Uterus (tissue), 4 donors: ENCODE data around the gene CBLB. TPM values are rescaled to one million over a fixed set of nuclear protein-coding genes. Genes with fewer than 3 reads are reported as not detected.

ENCODE experiments used
- DNase-seq, 2 donors: peaks; one replicate each; pipeline ENCODE4 v3.0.0-alpha.2; 2019 to 2020
- H3K27ac ChIP-seq, 2 donors: fragments of 200-600 bp; sonication (generic); 1 replicate in 1 of 2; 2 replicates in 1 of 2; pipeline ENCODE4 v1.5.1; 2016 to 2018
- H3K27me3 ChIP-seq, 2 donors: fragments of 200-600 bp; sonication (generic); one replicate each; pipeline ENCODE4 v1.5.1; 2018 to 2019; ENCODE audit warnings: control low read depth in 1 of 2
- H3K36me3 ChIP-seq, 2 donors: fragments of 200-600 bp; sonication (generic); one replicate each; pipeline ENCODE4 v1.5.1; 2019; ENCODE audit warnings: control low read depth in 1 of 2
- H3K4me1 ChIP-seq, 2 donors: fragments of 200-600 bp; sonication (generic); one replicate each; pipeline ENCODE4 v1.5.1; 2018 to 2019; ENCODE audit warnings: control low read depth in 1 of 2
- H3K4me3 ChIP-seq, 2 donors: fragments of 200-600 bp; sonication (generic); 1 replicate in 1 of 2; 2 replicates in 1 of 2; pipeline ENCODE4 v1.5.1; 2018 to 2019; ENCODE audit warnings: mild to moderate bottlenecking in 1 of 2
- H3K9me3 ChIP-seq, 2 donors: fragments of 200-600 bp; sonication (generic); one replicate each; pipeline ENCODE4 v1.5.1; 2019; ENCODE audit warnings: control low read depth in 1 of 2
- POLR2A ChIP-seq, 2 donors: fragments of 450-650 bp; IDR thresholded peaks; one replicate each; pipeline ENCODE4 v1.6.1; 2016; ENCODE audit warnings: antibody characterized with exemption in 2 of 2, mild to moderate bottlenecking in 1 of 2, moderate library complexity in 1 of 2
- intact Hi-C: fragments of 100-400 bp; cut with DNase I; formaldehyde crosslinking; loops from one replicate; pipeline ENCODE4 v1.15.1; 2023; ENCODE audit warnings: low total_unique reads
- total RNA-seq, 4 donors: library from RNA; depleted of rRNA in 3 of 4; stranded (reverse); fragments of >200 nt in 3 of 4; gene quantifications; one replicate each; pipeline versions ENCODE4 v1.1.0 to v1.2.4, GENCODE V29; 2014 to 2023
- TF ChIP-seq, protein P1 (sequence below), 4 experiments: fragments of 200-600 bp in 2 of 4; fragments of 450-650 bp in 2 of 4; sonication (generic) in 2 of 4; IDR thresholded peaks; one replicate each; pipeline ENCODE4 v1.5.1; 2016 to 2019; ENCODE audit warnings: antibody characterized with exemption in 4 of 4, mild to moderate bottlenecking in 2 of 4, moderate library complexity in 1 of 4
- donor health status: DM: yes; HTN: yes; CAD: no.

The CBLB gene
- total RNA-seq, 4 donors from 2014 or later = 26.1 to 86.2 (median 44.5) TPM

DNA sequence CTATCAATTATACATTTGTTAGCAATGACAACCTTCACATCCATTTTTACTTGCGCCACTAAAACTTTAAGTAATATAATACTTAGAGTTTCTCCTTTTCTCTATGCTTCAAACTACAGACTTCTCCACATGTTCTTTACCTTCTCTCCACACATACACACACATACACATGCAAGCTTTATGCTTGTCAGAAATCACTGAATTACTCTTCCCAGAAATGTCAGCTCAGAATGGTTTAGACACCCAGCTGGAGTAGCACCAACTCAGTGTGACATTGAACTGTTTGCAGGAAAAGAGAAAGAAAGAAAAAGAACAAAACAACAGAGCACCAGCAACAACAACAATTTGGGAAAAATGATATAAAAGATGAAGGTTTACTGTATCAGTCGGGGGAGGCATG lies 20.9 kb downstream of the CBLB start:
- TF ChIP-seq, protein P1, sequence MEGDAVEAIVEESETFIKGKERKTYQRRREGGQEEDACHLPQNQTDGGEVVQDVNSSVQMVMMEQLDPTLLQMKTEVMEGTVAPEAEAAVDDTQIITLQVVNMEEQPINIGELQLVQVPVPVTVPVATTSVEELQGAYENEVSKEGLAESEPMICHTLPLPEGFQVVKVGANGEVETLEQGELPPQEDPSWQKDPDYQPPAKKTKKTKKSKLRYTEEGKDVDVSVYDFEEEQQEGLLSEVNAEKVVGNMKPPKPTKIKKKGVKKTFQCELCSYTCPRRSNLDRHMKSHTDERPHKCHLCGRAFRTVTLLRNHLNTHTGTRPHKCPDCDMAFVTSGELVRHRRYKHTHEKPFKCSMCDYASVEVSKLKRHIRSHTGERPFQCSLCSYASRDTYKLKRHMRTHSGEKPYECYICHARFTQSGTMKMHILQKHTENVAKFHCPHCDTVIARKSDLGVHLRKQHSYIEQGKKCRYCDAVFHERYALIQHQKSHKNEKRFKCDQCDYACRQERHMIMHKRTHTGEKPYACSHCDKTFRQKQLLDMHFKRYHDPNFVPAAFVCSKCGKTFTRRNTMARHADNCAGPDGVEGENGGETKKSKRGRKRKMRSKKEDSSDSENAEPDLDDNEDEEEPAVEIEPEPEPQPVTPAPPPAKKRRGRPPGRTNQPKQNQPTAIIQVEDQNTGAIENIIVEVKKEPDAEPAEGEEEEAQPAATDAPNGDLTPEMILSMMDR (IDR thresholded peaks at IDR 0.05) = no peak
- no peak for TF ChIP-seq POLR2A (IDR thresholded peaks at IDR 0.05)
- no peaks in the 10 kb centered on the region for H3K9me3 ChIP-seq
- DNase-seq = no peak
- H3K27me3 ChIP-seq = no peaks in the 10 kb centered on the region
- H3K4me3 ChIP-seq = no peak overlapping the region
- H3K27ac ChIP-seq = peak overlapping the region in 1 of 2 donors; percentile 20
- intact Hi-C loops = no loop called here
- H3K36me3 ChIP-seq = no peaks in the 10 kb centered on the region
- peaks cover 0 to 14% of the 10 kb centered on the region in 2 donors for H3K4me1 ChIP-seq

DNA sequence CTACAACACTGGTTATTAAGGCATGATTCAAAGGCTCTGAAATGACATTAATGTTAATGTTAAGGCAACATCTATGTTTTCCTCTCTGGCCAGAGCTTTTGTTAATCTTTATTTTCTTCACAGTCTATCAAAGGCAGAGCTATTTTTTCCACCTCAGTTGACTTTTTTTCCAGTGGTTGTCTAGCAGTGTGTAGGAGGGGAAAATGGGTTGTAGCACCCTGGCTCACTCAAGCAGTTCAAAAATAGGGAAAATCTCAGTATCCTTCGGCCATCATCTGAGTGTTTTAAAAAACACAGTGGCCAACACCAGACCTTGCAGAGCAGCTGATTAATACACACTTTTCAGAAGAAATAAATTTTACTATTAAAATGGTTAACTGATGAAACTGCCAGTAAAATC lies 21.4 kb downstream of the CBLB start:
- Histone ChIP-seq H3K36me3 (no peaks in the 10 kb centered on the region), H3K4me1 (peaks cover 0 to 14% of the 10 kb centered on the region in 2 donors), H3K4me3 (no peak overlapping the region), H3K27me3 (no peaks in the 10 kb centered on the region), H3K9me3 (no peaks in the 10 kb centered on the region), H3K27ac (peak overlapping the region in 1 of 2 donors; percentile 20)
- TF ChIP-seq, protein P1 (IDR thresholded peaks at IDR 0.05) = no peak
- TF ChIP-seq POLR2A (IDR thresholded peaks at IDR 0.05) = no peak
- intact Hi-C loops = no loop called here
- no peak for DNase-seq

DNA sequence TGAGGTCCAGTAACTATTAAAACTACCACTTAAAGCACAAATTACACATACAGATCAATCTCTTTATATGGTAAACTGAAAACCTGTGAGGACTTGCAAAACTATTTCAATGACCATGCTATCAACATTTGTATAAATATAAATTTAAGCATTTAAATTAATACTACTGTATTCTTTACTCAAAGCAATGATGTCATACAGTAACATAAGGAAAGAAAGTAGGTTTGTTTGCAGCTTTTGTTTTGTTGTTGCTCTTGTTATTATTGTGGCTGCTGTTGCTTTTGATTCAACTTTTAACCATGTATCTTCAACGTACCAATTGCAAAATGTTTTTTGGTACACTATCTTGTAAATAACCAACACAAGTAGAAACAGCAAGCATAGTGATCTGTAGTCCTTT lies 22.0 kb downstream of the CBLB start:
- Histone ChIP-seq H3K4me3 (no peak overlapping the region), H3K27me3 (no peaks in the 10 kb centered on the region), H3K4me1 (peaks cover 0 to 14% of the 10 kb centered on the region in 2 donors), H3K36me3 (no peaks in the 10 kb centered on the region), H3K27ac (no peak overlapping the region), H3K9me3 (no peaks in the 10 kb centered on the region)
- DNase-seq = no peak
- intact Hi-C loops = no loop called here
- TF ChIP-seq, protein P1 (IDR thresholded peaks at IDR 0.05) = no peak
- no peak for TF ChIP-seq POLR2A (IDR thresholded peaks at IDR 0.05)

DNA sequence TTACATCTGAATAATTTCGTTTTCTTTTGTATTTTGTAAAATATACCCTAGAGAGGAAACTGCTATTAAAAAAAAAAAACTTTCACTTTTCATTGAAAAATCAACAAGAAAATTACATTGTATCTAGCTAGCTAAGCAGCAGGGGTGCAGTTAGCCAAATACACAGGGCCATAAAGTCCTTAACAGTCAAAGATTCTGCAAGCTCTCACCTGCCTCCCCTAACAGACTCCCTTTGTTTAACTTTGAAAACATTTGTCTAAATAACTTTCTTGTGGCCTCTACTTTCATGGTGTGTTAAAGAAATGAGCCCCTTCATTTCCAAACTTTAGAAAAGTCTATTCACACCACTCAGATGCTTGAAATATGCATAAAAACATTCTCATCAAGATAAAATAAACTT lies 23.3 kb downstream of the CBLB start:
- no peaks in the 10 kb centered on the region for H3K27me3 ChIP-seq
- no peaks in the 10 kb centered on the region for H3K9me3 ChIP-seq
- no peak overlapping the region for H3K4me3 ChIP-seq
- H3K36me3 ChIP-seq = no peaks in the 10 kb centered on the region
- TF ChIP-seq POLR2A (IDR thresholded peaks at IDR 0.05) = no peak
- TF ChIP-seq, protein P1 (IDR thresholded peaks at IDR 0.05) = no peak
- peaks cover 0 to 14% of the 10 kb centered on the region in 2 donors for H3K4me1 ChIP-seq
- intact Hi-C loops = no loop called here
- no peak for DNase-seq
- no peak overlapping the region for H3K27ac ChIP-seq

DNA sequence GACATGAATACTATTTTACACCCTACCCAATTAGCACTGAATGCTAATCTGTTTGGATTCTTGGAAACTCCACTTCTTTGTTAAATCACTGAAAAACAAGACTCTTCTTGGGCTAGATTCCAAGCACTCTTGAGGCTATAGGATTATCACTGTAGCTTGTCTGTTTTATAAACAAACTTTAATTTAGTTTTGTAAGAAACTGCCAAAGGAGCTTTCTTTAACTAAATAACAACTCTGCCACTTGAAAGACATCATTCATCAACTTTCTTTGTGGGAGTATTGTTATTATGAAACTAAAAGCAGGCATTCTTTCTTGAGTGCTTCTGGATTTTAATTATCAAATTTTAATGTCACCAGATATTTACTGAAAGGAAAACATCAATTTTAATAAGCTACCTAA lies 24.1 kb downstream of the CBLB start:
- no peaks in the 10 kb centered on the region for H3K9me3 ChIP-seq
- TF ChIP-seq POLR2A (IDR thresholded peaks at IDR 0.05) = no peak
- TF ChIP-seq, protein P1 (IDR thresholded peaks at IDR 0.05) = no peak
- no peaks in the 10 kb centered on the region for H3K27me3 ChIP-seq
- H3K27ac ChIP-seq = no peak overlapping the region
- intact Hi-C loops = no loop called here
- H3K36me3 ChIP-seq = no peaks in the 10 kb centered on the region
- H3K4me3 ChIP-seq = no peak overlapping the region
- peaks cover 0 to 14% of the 10 kb centered on the region in 2 donors for H3K4me1 ChIP-seq
- DNase-seq = no peak
